Panc1 (cell line): ENCODE data around the gene GLIPR1L2. TPM values are rescaled to one million over a fixed set of nuclear protein-coding genes. Genes with fewer than 3 reads are reported as not detected.

Source experiments
- ATAC-seq: fragments of 200-7000 bp; cut with Tn5 transposase; 2 replicates; pipeline ENCODE4 v1.9.1; 2020; ENCODE audit warnings: mild to moderate bottlenecking, moderate library complexity
- BruUV-seq: library from RNA; stranded (reverse); fragments of 400-500 nt; replicated peaks from 2 replicates; lab custom pipeline; 2021; lab: Mats Ljungman, UMichigan
- CTCF ChIA-PET: fragments of 300-600 bp; sonication (Branson Sonifier 250); formaldehyde crosslinking; loops from one replicate; lab custom pipeline; 2022; ENCODE audit warnings: antibody characterized with exemption; lab: Charles Lee
- POLR2A ChIA-PET: fragments of 300-600 bp; sonication (Branson Sonifier 250); formaldehyde crosslinking; loops from one replicate; lab custom pipeline; 2022; ENCODE audit warnings: antibody characterized with exemption; lab: Charles Lee
- DNase-seq: peaks from one replicate; pipeline ENCODE4 v3.0.0-alpha.2; 2010; ENCODE audit warnings: low read depth, low spot score
- H3K27ac ChIP-seq: 2 replicates; pipeline ENCODE4 v1.5.1; 2011; ENCODE audit warnings: mild to moderate bottlenecking, low read length, inconsistent platforms
- H3K27me3 ChIP-seq: fragments of 200-500 bp; sonication (Bioruptor generic); 2 replicates; pipeline ENCODE4 v1.6.0; 2014; ENCODE audit warnings: low read length, inconsistent platforms; ENCODE audit not compliant: control insufficient read depth, insufficient read depth
- H3K36me3 ChIP-seq: fragments of 200-500 bp; sonication (Bioruptor generic); 2 replicates; pipeline ENCODE4 v1.5.1; 2014; ENCODE audit warnings: inconsistent platforms, mild to moderate bottlenecking, low read length, moderate library complexity; ENCODE audit not compliant: control insufficient read depth, insufficient read depth
- H3K4me1 ChIP-seq: 2 replicates; pipeline ENCODE4 v1.5.1; 2011; ENCODE audit warnings: inconsistent platforms, mild to moderate bottlenecking, low read length, moderate library complexity; ENCODE audit not compliant: control insufficient read depth, insufficient read depth
- H3K4me3 ChIP-seq, 2 experiments: 2 replicates each; pipeline ENCODE4 v1.5.1; 2011 to 2012; ENCODE audit warnings: low read depth in 2 of 2, low read length in 2 of 2, mild to moderate bottlenecking in 2 of 2, inconsistent platforms in 1 of 2, moderate library complexity in 1 of 2
- H3K9me3 ChIP-seq: fragments of 200-500 bp; sonication (Bioruptor generic); 2 replicates; pipeline ENCODE4 v1.5.1; 2014; ENCODE audit warnings: low read depth, mild to moderate bottlenecking, inconsistent platforms, low read length, moderate library complexity; ENCODE audit not compliant: control insufficient read depth, insufficient read depth
- POLR2AphosphoS5 ChIP-seq: IDR thresholded peaks from 2 replicates; pipeline ENCODE4 v1.6.1; 2012; ENCODE audit warnings: mild to moderate bottlenecking, low read depth, low read length, moderate library complexity
- SIN3A ChIP-seq: IDR thresholded peaks from 2 replicates; pipeline ENCODE4 v1.6.1; 2012; ENCODE audit warnings: low read depth, mild to moderate bottlenecking, low read length, moderate library complexity, borderline replicate concordance; ENCODE audit not compliant: insufficient read depth
- TCF7L2 ChIP-seq: IDR thresholded peaks from 2 replicates; pipeline ENCODE4 v1.6.1; 2011; ENCODE audit warnings: mild to moderate bottlenecking, low read depth, low read length, inconsistent platforms
- in situ Hi-C: cut with HindIII; loops from 2 replicates; pipeline ENCODE4 v1.10.0; 2016; ENCODE audit warnings: low sequenced_read_pairs, low pct_unique_long_range_greater_than_20kb
- intact Hi-C: fragments of 100-400 bp; cut with micrococcal nuclease; formaldehyde crosslinking; loops from one replicate; pipeline ENCODE4 v1.10.0; 2022; ENCODE audit not compliant: unreplicated experiment
- total RNA-seq: library from RNA; stranded (reverse); gene quantifications from one replicate; pipeline ENCODE4 v1.2.1, GENCODE V29; 2021; ENCODE audit not compliant: unreplicated experiment
- TF ChIP-seq, protein P1 (sequence below), 2 experiments: IDR thresholded peaks; 2 replicates each; pipeline ENCODE4 v1.6.1; 2011 to 2012; ENCODE audit warnings: low read depth in 2 of 2, control low read depth in 1 of 2, low read length in 1 of 2, mild to moderate bottlenecking in 1 of 2, moderate library complexity in 1 of 2; ENCODE audit not compliant: insufficient read depth in 1 of 2
- TF ChIP-seq, protein P2 (sequence below): fragments of 450-650 bp; IDR thresholded peaks from 2 replicates; pipeline ENCODE4 v1.5.1; 2017; ENCODE audit warnings: mild to moderate bottlenecking

GLIPR1L2 gene
- total RNA-seq, 1 experiment from 2014 or later: 0.72 TPM

- in situ Hi-C loops: no loop called here
- CTCF ChIA-PET: no interaction called here
- no peak for ATAC-seq
Measured at GRCh38 chr12:75474116-75474515, 83.2 kb downstream of the GLIPR1L2 start.

DNA sequence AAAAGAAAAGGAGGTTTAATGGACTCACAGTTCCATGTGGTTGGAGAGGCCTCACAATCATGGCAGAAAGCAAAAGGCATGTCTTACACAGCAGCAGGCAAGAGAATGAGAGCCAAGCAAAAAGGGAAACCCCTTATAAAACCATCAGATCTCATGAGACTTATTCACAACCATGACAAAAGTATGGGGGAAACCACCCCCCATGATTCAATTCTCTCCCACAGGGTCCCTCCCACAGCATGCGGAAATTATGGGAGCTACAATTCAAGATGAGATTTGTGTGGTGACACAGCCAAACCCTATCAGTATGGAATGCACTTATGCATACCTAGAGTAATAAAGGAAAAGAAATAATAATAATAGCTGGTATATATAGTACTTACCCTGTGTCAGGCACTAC is 85.2 kb downstream of the GLIPR1L2 start:
- H3K4me3 ChIP-seq: no peak overlapping the region
- DNase-seq: no peak
- no peak overlapping the region for H3K27ac ChIP-seq
- no peak for TF ChIP-seq POLR2AphosphoS5
- ChIA-PET POLR2A (interaction anchor here (0.6 kb wide), 1 partner anchor 478 kb away, joined by 3 read pairs; no protein-coding TSS in a partner anchor), CTCF (no interaction called here)
- no peaks in the 10 kb centered on the region for H3K9me3 ChIP-seq
- no peaks in the 10 kb centered on the region for H3K27me3 ChIP-seq
- no TSS peak for BruUV-seq
- no peaks in the 10 kb centered on the region for H3K36me3 ChIP-seq
- ATAC-seq: no peak
- intact Hi-C loops: no loop called here
- in situ Hi-C loops: no loop called here
- H3K4me1 ChIP-seq: peaks cover 4% of the 10 kb centered on the region; the same call in 1 of the 2 replicates

More at GRCh38 chr12:75474116-75474515, 83.2 kb downstream of the GLIPR1L2 start:
- intact Hi-C loops: no loop called here
- H3K27me3 ChIP-seq: no peaks in the 10 kb centered on the region
- no peaks in the 10 kb centered on the region for H3K36me3 ChIP-seq
- H3K27ac ChIP-seq: no peak overlapping the region
- no peaks in the 10 kb centered on the region for H3K4me1 ChIP-seq
- H3K9me3 ChIP-seq: no peaks in the 10 kb centered on the region
- POLR2A ChIA-PET: no interaction called here
- BruUV-seq: no TSS peak
- TF ChIP-seq, protein P1, sequence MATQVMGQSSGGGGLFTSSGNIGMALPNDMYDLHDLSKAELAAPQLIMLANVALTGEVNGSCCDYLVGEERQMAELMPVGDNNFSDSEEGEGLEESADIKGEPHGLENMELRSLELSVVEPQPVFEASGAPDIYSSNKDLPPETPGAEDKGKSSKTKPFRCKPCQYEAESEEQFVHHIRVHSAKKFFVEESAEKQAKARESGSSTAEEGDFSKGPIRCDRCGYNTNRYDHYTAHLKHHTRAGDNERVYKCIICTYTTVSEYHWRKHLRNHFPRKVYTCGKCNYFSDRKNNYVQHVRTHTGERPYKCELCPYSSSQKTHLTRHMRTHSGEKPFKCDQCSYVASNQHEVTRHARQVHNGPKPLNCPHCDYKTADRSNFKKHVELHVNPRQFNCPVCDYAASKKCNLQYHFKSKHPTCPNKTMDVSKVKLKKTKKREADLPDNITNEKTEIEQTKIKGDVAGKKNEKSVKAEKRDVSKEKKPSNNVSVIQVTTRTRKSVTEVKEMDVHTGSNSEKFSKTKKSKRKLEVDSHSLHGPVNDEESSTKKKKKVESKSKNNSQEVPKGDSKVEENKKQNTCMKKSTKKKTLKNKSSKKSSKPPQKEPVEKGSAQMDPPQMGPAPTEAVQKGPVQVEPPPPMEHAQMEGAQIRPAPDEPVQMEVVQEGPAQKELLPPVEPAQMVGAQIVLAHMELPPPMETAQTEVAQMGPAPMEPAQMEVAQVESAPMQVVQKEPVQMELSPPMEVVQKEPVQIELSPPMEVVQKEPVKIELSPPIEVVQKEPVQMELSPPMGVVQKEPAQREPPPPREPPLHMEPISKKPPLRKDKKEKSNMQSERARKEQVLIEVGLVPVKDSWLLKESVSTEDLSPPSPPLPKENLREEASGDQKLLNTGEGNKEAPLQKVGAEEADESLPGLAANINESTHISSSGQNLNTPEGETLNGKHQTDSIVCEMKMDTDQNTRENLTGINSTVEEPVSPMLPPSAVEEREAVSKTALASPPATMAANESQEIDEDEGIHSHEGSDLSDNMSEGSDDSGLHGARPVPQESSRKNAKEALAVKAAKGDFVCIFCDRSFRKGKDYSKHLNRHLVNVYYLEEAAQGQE (IDR thresholded peaks at IDR 0.05; ENCODE audit: insufficient read depth in 1 of 2, low read depth in 2 of 2, low read length in 1 of 2): no peak
- H3K4me3 ChIP-seq: no peak overlapping the region
- no peak for DNase-seq

- no peak for ATAC-seq
- no peak for TF ChIP-seq SIN3A
- TF ChIP-seq TCF7L2: no peak
- TF ChIP-seq, protein P2, sequence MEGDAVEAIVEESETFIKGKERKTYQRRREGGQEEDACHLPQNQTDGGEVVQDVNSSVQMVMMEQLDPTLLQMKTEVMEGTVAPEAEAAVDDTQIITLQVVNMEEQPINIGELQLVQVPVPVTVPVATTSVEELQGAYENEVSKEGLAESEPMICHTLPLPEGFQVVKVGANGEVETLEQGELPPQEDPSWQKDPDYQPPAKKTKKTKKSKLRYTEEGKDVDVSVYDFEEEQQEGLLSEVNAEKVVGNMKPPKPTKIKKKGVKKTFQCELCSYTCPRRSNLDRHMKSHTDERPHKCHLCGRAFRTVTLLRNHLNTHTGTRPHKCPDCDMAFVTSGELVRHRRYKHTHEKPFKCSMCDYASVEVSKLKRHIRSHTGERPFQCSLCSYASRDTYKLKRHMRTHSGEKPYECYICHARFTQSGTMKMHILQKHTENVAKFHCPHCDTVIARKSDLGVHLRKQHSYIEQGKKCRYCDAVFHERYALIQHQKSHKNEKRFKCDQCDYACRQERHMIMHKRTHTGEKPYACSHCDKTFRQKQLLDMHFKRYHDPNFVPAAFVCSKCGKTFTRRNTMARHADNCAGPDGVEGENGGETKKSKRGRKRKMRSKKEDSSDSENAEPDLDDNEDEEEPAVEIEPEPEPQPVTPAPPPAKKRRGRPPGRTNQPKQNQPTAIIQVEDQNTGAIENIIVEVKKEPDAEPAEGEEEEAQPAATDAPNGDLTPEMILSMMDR: no peak
- TF ChIP-seq POLR2AphosphoS5: no peak
- TF ChIP-seq, protein P1 (IDR thresholded peaks at IDR 0.05; ENCODE audit: insufficient read depth in 1 of 2, low read depth in 2 of 2, low read length in 1 of 2): no peak
- BruUV-seq: no TSS peak
- H3K27ac ChIP-seq: no peak overlapping the region
- no peak for DNase-seq
- no peaks in the 10 kb centered on the region for H3K36me3 ChIP-seq
- in situ Hi-C loops: no loop called here
- no peak overlapping the region for H3K4me3 ChIP-seq
- ChIA-PET POLR2A (no interaction called here), CTCF (interaction anchor here (0.8 kb wide), 1 partner anchor 656 kb away, joined by 3 read pairs; no protein-coding TSS in a partner anchor)
- peaks cover 13% of the 10 kb centered on the region for H3K4me1 ChIP-seq
- intact Hi-C loops: no loop called here
- no peaks in the 10 kb centered on the region for H3K9me3 ChIP-seq
- H3K27me3 ChIP-seq: no peaks in the 10 kb centered on the region
Measured at GRCh38 chr12:75477137-75477536, 86.2 kb downstream of the GLIPR1L2 start.
